ENCODE measurements around the gene FOSL2.
A peak's percentile ranks its signal among the peaks of the same experiment; 100 is the strongest.
"Not testable (repeated sequence)": the region's sequence is repeated elsewhere in the genome, so short reads cannot be mapped to it uniquely, and the experiment has no call there.

FOSL2 gene

DNA sequence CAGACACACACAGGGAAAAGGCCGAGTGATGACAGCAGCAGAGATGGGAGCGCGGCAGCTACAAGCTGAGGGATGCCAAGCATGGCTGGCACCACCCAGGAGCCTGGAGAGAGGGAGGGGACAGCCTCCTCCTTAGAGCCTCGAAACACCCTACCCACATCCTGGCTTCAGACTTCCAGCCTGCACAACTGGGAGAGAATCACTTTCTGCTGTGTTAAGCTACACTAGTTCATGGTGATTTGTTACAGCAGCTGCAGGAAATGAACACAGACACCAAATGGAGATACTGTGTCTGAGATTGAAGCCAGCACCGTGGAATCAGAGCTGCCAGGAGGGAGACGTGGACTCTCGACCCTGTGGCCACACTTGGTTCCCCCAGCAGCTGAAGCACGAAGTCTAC is 27.5 kb upstream of the FOSL2 start:
- no peaks in the 10 kb centered on the region for H3K36me3 ChIP-seq (ENCODE audit: control insufficient read depth, insufficient read depth, low read length)

GRCh38 chr2:28366149-28366495 is 26.5 kb upstream of the FOSL2 start:
- 93 to 97% methylated on average over 6 to 9 of the region's 10 CpGs for WGBS, 2 experiments (ENCODE audit: insufficient coverage in 2 of 2)
- Histone ChIP-seq H3K4me1 (ENCODE audit: control insufficient read depth, insufficient read depth, low read length, poor library complexity, severe bottlenecking) (peaks cover 67% of the 10 kb centered on the region), H3K27ac (ENCODE audit: low read depth, low read length, severe bottlenecking) (peak overlapping the region; percentile 69), H3K36me3 (ENCODE audit: control insufficient read depth, insufficient read depth, low read length) (no peaks in the 10 kb centered on the region), H3K9me3 (ENCODE audit: control insufficient read depth, low read length) (no peaks in the 10 kb centered on the region), H3K4me3 (ENCODE audit: extremely low read depth, insufficient read depth, low read length, poor library complexity, severe bottlenecking) (no peak overlapping the region)

More for the DNA sequence above, 27.5 kb upstream of the FOSL2 start:
- Histone ChIP-seq H3K4me3 (ENCODE audit: extremely low read depth, insufficient read depth, low read length, poor library complexity, severe bottlenecking) (no peak overlapping the region), H3K9me3 (ENCODE audit: control insufficient read depth, low read length) (no peaks in the 10 kb centered on the region), H3K4me1 (ENCODE audit: control insufficient read depth, insufficient read depth, low read length, poor library complexity, severe bottlenecking) (peaks cover 69% of the 10 kb centered on the region), H3K27ac (ENCODE audit: low read depth, low read length, severe bottlenecking) (no peak overlapping the region)
- WGBS, 2 experiments (ENCODE audit: insufficient coverage in 2 of 2) = 90 to 97% methylated on average over 5 to 6 of the region's 8 CpGs

DNA sequence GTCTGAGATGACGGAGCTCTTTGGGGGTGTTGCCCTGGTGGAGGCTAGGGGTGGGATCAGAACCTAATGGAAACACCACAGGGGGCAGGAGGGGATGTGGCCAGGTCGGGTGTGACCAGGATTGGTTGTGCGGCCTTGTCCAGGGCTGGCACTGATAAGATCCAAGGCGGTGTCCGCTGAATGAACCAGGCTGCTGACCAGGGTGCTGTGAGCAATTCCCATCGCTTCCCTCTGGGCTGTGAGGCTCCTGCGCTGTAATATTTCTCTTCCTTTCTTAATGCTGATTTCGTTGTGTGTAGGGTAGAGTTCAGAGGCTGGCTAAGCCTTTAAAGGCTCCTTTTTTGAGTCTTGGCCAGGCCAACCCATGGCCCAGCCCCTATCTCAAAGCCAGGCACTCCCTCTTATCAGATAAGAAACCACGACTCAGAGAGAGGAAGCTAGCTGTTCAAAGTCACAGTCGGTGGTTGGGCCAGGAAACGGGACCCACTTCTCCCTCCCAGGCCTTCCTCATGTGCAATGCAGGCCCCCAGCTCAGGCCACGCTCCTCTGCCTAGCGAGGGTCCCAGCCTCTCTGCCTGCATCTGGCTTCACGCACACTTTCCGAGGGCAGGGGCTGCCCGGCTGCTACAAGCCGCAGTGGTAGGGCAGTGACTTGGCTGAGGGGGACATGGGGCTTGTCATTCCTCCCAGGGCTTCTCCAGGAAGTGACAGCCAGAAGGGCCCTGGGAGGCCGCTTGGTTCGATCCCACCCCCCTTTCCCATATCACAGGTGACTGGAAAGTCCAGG is 26.0 kb upstream of the FOSL2 start:
- 67% methylated on average over 11 to 16 of the region's 19 CpGs for WGBS, 2 experiments (ENCODE audit: insufficient coverage in 2 of 2)

DNA sequence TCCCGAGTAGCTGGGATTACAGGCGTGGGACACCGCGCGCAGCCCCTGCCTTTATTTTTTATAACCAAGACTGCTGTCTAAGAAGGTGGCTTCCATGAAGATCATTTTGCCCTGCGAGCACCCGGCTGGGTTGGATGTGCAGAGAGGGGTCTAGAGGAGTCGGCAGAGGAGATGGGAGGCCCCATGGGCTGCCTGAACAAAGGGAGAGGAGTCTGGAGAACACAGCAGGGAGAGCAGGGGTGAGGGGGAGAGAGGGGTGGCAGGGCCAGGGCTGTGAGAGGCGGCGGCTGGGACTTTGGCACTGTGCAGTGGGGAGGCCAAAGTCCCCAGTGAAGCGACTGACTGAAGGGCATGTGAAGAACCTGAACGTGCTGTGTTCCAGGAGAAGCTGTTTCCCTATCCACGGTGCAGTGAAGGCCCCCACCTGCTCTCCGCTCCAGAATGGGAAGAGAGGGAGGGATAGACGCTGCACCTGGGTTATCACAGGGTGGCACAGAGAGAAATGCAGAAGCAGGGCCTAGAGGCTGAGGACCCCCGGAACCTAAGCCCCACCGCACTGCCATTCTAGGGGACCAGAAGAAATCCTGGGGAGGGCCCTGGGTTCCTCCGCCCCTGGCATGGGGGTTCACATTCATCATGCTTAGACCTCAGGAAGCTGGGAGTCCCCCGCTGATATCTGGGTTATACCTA is 24.8 kb upstream of the FOSL2 start:
- Histone ChIP-seq H3K36me3 (ENCODE audit: control insufficient read depth, insufficient read depth, low read length) (no peaks in the 10 kb centered on the region), H3K9me3 (ENCODE audit: control insufficient read depth, low read length) (no peaks in the 10 kb centered on the region), H3K27ac (ENCODE audit: low read depth, low read length, severe bottlenecking) (peak overlapping the region; percentile 69), H3K4me3 (ENCODE audit: extremely low read depth, insufficient read depth, low read length, poor library complexity, severe bottlenecking) (no peak overlapping the region), H3K4me1 (ENCODE audit: control insufficient read depth, insufficient read depth, low read length, poor library complexity, severe bottlenecking) (peaks cover 56% of the 10 kb centered on the region)
- WGBS, 2 experiments (ENCODE audit: insufficient coverage in 2 of 2) = 87 to 94% methylated on average over 10 to 18 of the region's 19 CpGs

More for the DNA sequence above, 26.0 kb upstream of the FOSL2 start:
- Histone ChIP-seq H3K9me3 (ENCODE audit: control insufficient read depth, low read length) (no peaks in the 10 kb centered on the region), H3K4me1 (ENCODE audit: control insufficient read depth, insufficient read depth, low read length, poor library complexity, severe bottlenecking) (peaks cover 61% of the 10 kb centered on the region), H3K36me3 (ENCODE audit: control insufficient read depth, insufficient read depth, low read length) (no peaks in the 10 kb centered on the region), H3K27ac (ENCODE audit: low read depth, low read length, severe bottlenecking) (peak overlapping the region; percentile 69), H3K4me3 (ENCODE audit: extremely low read depth, insufficient read depth, low read length, poor library complexity, severe bottlenecking) (no peak overlapping the region)

DNA sequence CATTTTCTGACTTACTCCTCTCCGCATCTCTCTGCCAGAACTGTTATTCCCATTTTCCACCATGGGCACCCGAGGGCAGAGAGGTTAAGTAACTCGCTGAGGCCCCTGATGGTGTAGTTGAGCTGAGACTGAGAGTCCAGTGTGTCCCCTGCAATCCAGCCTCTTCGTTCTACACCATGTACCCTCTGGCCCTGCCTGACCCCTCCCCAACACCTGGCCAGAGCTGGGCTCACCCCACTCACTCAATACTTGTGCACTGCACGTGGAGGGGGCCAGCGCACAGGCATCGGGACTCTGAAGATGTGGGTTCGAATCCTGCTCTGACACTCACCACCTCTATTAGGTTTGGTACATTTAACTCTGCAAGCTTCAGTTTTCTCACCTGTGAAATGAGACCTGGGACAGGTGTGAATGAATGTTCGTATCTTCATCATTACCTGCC is 24.3 kb upstream of the FOSL2 start:
- Histone ChIP-seq H3K9me3 (ENCODE audit: control insufficient read depth, low read length) (no peaks in the 10 kb centered on the region), H3K4me3 (ENCODE audit: extremely low read depth, insufficient read depth, low read length, poor library complexity, severe bottlenecking) (no peak overlapping the region), H3K36me3 (ENCODE audit: control insufficient read depth, insufficient read depth, low read length) (no peaks in the 10 kb centered on the region), H3K27ac (ENCODE audit: low read depth, low read length, severe bottlenecking) (no peak overlapping the region), H3K4me1 (ENCODE audit: control insufficient read depth, insufficient read depth, low read length, poor library complexity, severe bottlenecking) (peaks cover 51% of the 10 kb centered on the region)
- 90 to 98% methylated on average over 7 to 9 of the region's 9 CpGs for WGBS, 2 experiments (ENCODE audit: insufficient coverage in 2 of 2)

DNA sequence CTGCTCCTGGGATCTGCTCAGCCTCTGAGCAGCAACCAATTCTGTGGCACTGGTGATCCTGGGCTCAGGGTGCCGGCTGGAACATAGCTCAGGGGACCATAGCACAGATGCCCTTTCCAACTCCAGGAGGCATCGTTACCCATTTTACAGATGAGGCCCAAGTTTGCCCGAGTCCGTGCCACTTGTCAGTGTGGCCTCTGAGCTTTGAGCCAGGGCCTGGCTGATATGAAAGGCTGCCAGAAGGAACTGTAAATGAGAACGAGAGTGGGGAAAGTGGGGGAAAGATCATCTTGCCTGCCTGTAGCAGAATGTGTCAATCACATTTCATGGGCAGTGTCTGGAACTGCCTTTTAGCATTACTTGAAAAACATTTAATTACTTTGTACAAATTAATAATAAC is 23.3 kb upstream of the FOSL2 start:
- Histone ChIP-seq H3K36me3 (ENCODE audit: control insufficient read depth, insufficient read depth, low read length) (no peaks in the 10 kb centered on the region), H3K9me3 (ENCODE audit: control insufficient read depth, low read length) (no peaks in the 10 kb centered on the region), H3K27ac (ENCODE audit: low read depth, low read length, severe bottlenecking) (peak overlapping the region; percentile 45), H3K4me3 (ENCODE audit: extremely low read depth, insufficient read depth, low read length, poor library complexity, severe bottlenecking) (no peak overlapping the region), H3K4me1 (ENCODE audit: control insufficient read depth, insufficient read depth, low read length, poor library complexity, severe bottlenecking) (peaks cover 44% of the 10 kb centered on the region)
- WGBS, 2 experiments (ENCODE audit: insufficient coverage in 2 of 2) = 68 to 69% methylated on average over 4 to 5 of the region's 5 CpGs

DNA sequence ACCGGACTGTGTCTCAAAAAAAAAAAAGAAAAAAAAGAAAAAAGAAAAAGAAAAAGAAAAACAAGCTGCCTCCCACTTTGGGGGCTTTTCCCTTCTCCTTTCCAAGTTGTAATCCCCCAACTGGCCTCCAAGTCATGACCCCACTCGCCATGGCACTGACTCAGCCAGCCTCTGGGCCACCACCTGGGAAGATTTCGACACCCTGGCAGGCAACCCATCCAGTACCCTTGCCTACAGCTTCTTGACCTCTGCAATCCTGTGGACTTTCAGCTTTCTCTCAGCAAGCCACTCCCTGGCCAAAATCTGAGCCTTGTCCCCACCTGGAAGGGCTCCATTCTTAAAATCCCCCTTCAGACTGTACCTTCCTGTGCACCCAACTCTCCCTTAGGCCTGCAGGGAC is 22.3 kb upstream of the FOSL2 start:
- WGBS, 2 experiments (ENCODE audit: insufficient coverage in 2 of 2) = 100% methylated on average over 1 to 2 of the region's 3 CpGs
- peaks cover 41% of the 10 kb centered on the region for H3K4me1 ChIP-seq (ENCODE audit: control insufficient read depth, insufficient read depth, low read length, poor library complexity, severe bottlenecking)

GRCh38 chr2:28371728-28372127 is 20.9 kb upstream of the FOSL2 start:
- not testable (repeated sequence) for H3K27ac ChIP-seq (ENCODE audit: low read depth, low read length, severe bottlenecking)
- 100% methylated on average over 2 of the region's 4 CpGs; no CpG with 5 or more reads in 1 of the 2 experiments for WGBS, 2 experiments (ENCODE audit: insufficient coverage in 2 of 2)

More for the DNA sequence above, 22.3 kb upstream of the FOSL2 start:
- H3K9me3 ChIP-seq (ENCODE audit: control insufficient read depth, low read length) = no peaks in the 10 kb centered on the region
- no peak overlapping the region for H3K27ac ChIP-seq (ENCODE audit: low read depth, low read length, severe bottlenecking)
- no peaks in the 10 kb centered on the region for H3K36me3 ChIP-seq (ENCODE audit: control insufficient read depth, insufficient read depth, low read length)
- no peak overlapping the region for H3K4me3 ChIP-seq (ENCODE audit: extremely low read depth, insufficient read depth, low read length, poor library complexity, severe bottlenecking)

GRCh38 chr2:28373854-28374253 is 18.8 kb upstream of the FOSL2 start:
- WGBS, 2 experiments (ENCODE audit: insufficient coverage in 2 of 2) = 90% methylated on average over 3 of the region's 4 CpGs; no CpG with 5 or more reads in 1 of the 2 experiments
- Histone ChIP-seq H3K4me1 (ENCODE audit: control insufficient read depth, insufficient read depth, low read length, poor library complexity, severe bottlenecking) (peaks cover 10% of the 10 kb centered on the region), H3K9me3 (ENCODE audit: control insufficient read depth, low read length) (no peaks in the 10 kb centered on the region), H3K27ac (ENCODE audit: low read depth, low read length, severe bottlenecking) (no peak overlapping the region), H3K36me3 (ENCODE audit: control insufficient read depth, insufficient read depth, low read length) (no peaks in the 10 kb centered on the region), H3K4me3 (ENCODE audit: extremely low read depth, insufficient read depth, low read length, poor library complexity, severe bottlenecking) (no peak overlapping the region)

More at GRCh38 chr2:28371728-28372127, 20.9 kb upstream of the FOSL2 start:
- H3K36me3 ChIP-seq (ENCODE audit: control insufficient read depth, insufficient read depth, low read length); H3K9me3 ChIP-seq (ENCODE audit: control insufficient read depth, low read length); H3K4me3 ChIP-seq (ENCODE audit: extremely low read depth, insufficient read depth, low read length, poor library complexity, severe bottlenecking): not testable (repeated sequence)
- peaks cover 28% of the 10 kb centered on the region for H3K4me1 ChIP-seq (ENCODE audit: control insufficient read depth, insufficient read depth, low read length, poor library complexity, severe bottlenecking)

GRCh38 chr2:28374331-28374730 is 18.3 kb upstream of the FOSL2 start:
- H3K4me3 ChIP-seq (ENCODE audit: extremely low read depth, insufficient read depth, low read length, poor library complexity, severe bottlenecking) = no peak overlapping the region
- no peaks in the 10 kb centered on the region for H3K9me3 ChIP-seq (ENCODE audit: control insufficient read depth, low read length)
- peaks cover 10% of the 10 kb centered on the region for H3K4me1 ChIP-seq (ENCODE audit: control insufficient read depth, insufficient read depth, low read length, poor library complexity, severe bottlenecking)
- no peak overlapping the region for H3K27ac ChIP-seq (ENCODE audit: low read depth, low read length, severe bottlenecking)
- 78 to 88% methylated on average over 4 of the region's 5 CpGs for WGBS, 2 experiments (ENCODE audit: insufficient coverage in 2 of 2)
- H3K36me3 ChIP-seq (ENCODE audit: control insufficient read depth, insufficient read depth, low read length) = no peaks in the 10 kb centered on the region

DNA sequence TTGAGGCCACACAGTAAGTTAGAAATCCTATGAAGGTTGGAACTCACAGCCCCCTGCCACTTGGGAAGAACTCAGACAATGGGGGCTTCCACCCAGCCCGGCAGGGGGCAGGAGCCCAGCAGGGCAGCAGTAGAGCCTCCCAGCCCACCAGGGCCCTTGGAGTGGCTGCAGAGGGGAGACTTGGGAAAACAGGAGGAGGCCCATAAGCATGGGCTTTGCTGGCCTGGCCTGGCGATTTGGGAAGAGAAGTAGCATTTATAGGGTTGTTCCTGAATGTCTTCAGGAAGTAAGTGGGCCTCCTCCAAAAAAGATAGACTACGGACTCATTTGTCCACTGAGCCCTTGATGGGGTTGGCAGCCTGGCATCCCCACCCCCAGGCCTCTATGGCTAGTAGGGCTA is 17.4 kb upstream of the FOSL2 start:
- H3K36me3 ChIP-seq (ENCODE audit: control insufficient read depth, insufficient read depth, low read length) = no peaks in the 10 kb centered on the region
- H3K27ac ChIP-seq (ENCODE audit: low read depth, low read length, severe bottlenecking) = no peak overlapping the region
- no peaks in the 10 kb centered on the region for H3K9me3 ChIP-seq (ENCODE audit: control insufficient read depth, low read length)
- 63 to 91% methylated on average over 1 to 3 of the region's 3 CpGs for WGBS, 2 experiments (ENCODE audit: insufficient coverage in 2 of 2)
- H3K4me1 ChIP-seq (ENCODE audit: control insufficient read depth, insufficient read depth, low read length, poor library complexity, severe bottlenecking) = peaks cover 7% of the 10 kb centered on the region
- H3K4me3 ChIP-seq (ENCODE audit: extremely low read depth, insufficient read depth, low read length, poor library complexity, severe bottlenecking) = no peak overlapping the region
